ENCODE data around the gene APOL2.
A peak's percentile ranks its signal among the peaks of the same experiment; 100 is the strongest.
"Not testable (repeated sequence)": the region's sequence is repeated elsewhere in the genome, so short reads cannot be mapped to it uniquely, and the experiment has no call there.

The APOL2 gene

DNA sequence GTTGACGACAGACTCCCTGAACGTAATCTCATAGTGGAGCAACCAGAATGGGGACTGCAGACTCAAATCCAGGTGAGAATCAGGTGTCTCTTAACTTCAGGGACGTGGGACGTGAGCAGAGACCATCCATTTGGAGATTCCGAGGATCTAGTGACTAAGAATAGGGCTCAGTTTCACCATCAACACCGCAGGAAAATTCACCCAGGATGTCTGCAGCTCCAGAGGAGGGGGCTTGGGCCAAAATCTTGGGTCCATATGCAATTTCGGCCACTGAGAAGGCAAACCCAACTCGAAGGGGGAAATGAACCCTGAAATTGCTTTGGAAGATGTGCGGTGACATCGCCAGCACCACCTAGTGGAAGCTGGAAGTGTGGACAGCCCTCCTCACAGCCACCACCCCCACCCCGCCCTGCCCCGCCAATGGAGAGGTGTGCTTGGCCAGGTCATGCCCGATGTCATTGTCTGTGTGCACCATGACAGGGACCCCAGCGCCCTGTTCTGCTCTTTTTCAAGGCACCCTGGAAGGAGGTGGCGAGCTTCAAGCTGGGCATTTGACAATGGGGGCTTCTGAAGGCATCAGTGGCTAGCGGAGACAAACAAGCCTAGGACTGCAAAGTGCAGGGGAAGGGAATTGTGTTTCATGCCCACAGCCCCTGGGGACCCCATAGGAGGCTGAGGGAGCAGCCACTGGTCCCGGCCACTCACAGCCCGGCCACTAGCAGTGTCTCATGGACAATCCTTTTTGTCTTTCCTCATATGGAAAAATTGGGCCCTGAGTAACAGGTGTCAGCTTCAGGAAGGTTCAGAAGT lies 38.4 kb upstream of the APOL2 start:
- no CpG with 5 or more reads among the region's 18 CpGs for WGBS (ENCODE audit: extremely low coverage, insufficient coverage, low lambda C conversion rate)
- no peak overlapping the region for H3K18ac ChIP-seq (ENCODE audit: low read length)
- no peaks in the 10 kb centered on the region for H3K4me1 ChIP-seq (ENCODE audit: control insufficient read depth, low read depth, low read length)
- no peak overlapping the region for H3K4me2 ChIP-seq (ENCODE audit: low read length)
- no peaks in the 10 kb centered on the region for H3K79me1 ChIP-seq (ENCODE audit: low read length)
- DNase-seq = peak; percentile 81
- no peaks in the 10 kb centered on the region for H3K27me3 ChIP-seq (ENCODE audit: insufficient read depth, low read length, poor library complexity)
- no peak overlapping the region for H3K4ac ChIP-seq (ENCODE audit: low read depth, low read length)
- no peak overlapping the region for H3K23ac ChIP-seq (ENCODE audit: low read length)
- H2BK15ac ChIP-seq (replicated peaks; ENCODE audit: low read depth) = no peak overlapping the region
- no peak overlapping the region for H4K5ac ChIP-seq (ENCODE audit: low read length)
- no peak overlapping the region for H2AK5ac ChIP-seq (ENCODE audit: low read length)
- H3K36me3 ChIP-seq (ENCODE audit: control insufficient read depth, insufficient read depth, low read length) = peaks cover 8% of the 10 kb centered on the region
- H3K79me2 ChIP-seq (ENCODE audit: control insufficient read depth, insufficient read depth, low read length) = no peaks in the 10 kb centered on the region
- H3K56ac ChIP-seq (ENCODE audit: low read length) = no peak overlapping the region
- H3K27ac ChIP-seq (ENCODE audit: low read depth, low read length) = no peak overlapping the region
- H3K9ac ChIP-seq (ENCODE audit: low read length) = no peak overlapping the region
- H2BK5ac ChIP-seq (ENCODE audit: low read length) = no peak overlapping the region
- H4K8ac ChIP-seq (ENCODE audit: low read depth, low read length) = no peak overlapping the region
- no peak overlapping the region for H2BK120ac ChIP-seq (ENCODE audit: low read depth, low read length)
- no peak overlapping the region for H3K4me3 ChIP-seq (ENCODE audit: low read length)

DNA sequence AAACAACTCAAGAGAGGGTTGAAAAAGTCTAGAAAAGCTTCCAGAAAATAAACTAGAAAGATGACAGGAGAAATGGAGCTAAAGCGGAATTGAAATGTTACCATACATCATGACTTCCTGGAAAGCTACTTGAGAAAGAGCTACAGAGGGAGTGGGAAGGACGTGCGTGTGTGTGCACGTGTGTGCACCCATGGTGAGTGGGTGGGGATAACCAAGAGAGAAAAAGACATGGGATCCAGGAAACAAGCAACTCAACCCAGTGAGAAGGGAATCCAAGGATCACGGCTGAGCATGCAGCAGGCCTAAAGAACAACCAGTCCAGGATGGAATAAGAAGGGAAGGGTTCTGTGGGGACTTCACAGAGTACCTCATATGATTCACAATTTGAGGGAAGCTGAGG lies 35.2 kb upstream of the APOL2 start:
- Histone ChIP-seq H3K4me1 (ENCODE audit: control insufficient read depth, low read depth, low read length) (no peaks in the 10 kb centered on the region), H2BK5ac (ENCODE audit: low read length) (no peak overlapping the region), H3K18ac (ENCODE audit: low read length) (no peak overlapping the region), H3K79me1 (ENCODE audit: low read length) (no peaks in the 10 kb centered on the region), H3K27ac (ENCODE audit: low read depth, low read length) (no peak overlapping the region), H3K36me3 (ENCODE audit: control insufficient read depth, insufficient read depth, low read length) (no peaks in the 10 kb centered on the region), H4K8ac (ENCODE audit: low read depth, low read length) (no peak overlapping the region), H3K4me3 (ENCODE audit: low read length) (no peak overlapping the region), H3K27me3 (ENCODE audit: insufficient read depth, low read length, poor library complexity) (no peaks in the 10 kb centered on the region), H3K23ac (ENCODE audit: low read length) (no peak overlapping the region), H3K56ac (ENCODE audit: low read length) (no peak overlapping the region), H4K5ac (ENCODE audit: low read length) (no peak overlapping the region), H2BK120ac (ENCODE audit: low read depth, low read length) (no peak overlapping the region), H3K4me2 (ENCODE audit: low read length) (no peak overlapping the region), H3K79me2 (ENCODE audit: control insufficient read depth, insufficient read depth, low read length) (no peaks in the 10 kb centered on the region), H2BK15ac (replicated peaks; ENCODE audit: low read depth) (no peak overlapping the region), H3K9ac (ENCODE audit: low read length) (no peak overlapping the region), H2AK5ac (ENCODE audit: low read length) (no peak overlapping the region), H3K4ac (ENCODE audit: low read depth, low read length) (no peak overlapping the region)
- no peak for DNase-seq
- WGBS (ENCODE audit: extremely low coverage, insufficient coverage, low lambda C conversion rate) = no CpG with 5 or more reads among the region's 5 CpGs

DNA sequence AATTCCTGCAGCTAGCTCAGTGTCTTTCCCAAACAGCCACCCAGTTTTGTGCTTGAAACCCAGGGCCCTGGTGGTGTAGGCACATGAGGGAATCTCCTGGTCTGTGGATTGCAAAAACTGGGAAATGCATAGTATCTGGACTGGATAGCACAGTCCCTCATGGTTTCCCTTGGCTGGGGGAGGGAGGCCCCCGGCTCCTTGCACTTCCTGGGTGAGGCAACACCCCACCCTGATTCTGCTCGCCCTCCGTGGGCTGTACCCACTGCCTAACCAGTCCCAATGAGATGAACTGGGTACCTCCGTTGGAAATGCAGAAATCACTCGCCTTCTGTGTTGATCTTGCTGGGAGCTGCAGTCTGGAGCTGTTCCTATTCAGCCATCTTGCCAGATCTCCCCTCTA lies 32.6 kb upstream of the APOL2 start:
- no CpG with 5 or more reads among the region's 5 CpGs for WGBS (ENCODE audit: extremely low coverage, insufficient coverage, low lambda C conversion rate)
- not testable (repeated sequence) for H3K56ac ChIP-seq (ENCODE audit: low read length); H2BK120ac ChIP-seq (ENCODE audit: low read depth, low read length); H3K9ac ChIP-seq (ENCODE audit: low read length); H4K8ac ChIP-seq (ENCODE audit: low read depth, low read length); H4K5ac ChIP-seq (ENCODE audit: low read length); H3K23ac ChIP-seq (ENCODE audit: low read length); H3K79me1 ChIP-seq (ENCODE audit: low read length); H2BK15ac ChIP-seq (replicated peaks; ENCODE audit: low read depth); H3K4me3 ChIP-seq (ENCODE audit: low read length); H3K27ac ChIP-seq (ENCODE audit: low read depth, low read length); H3K4ac ChIP-seq (ENCODE audit: low read depth, low read length); DNase-seq; H2BK5ac ChIP-seq (ENCODE audit: low read length); H3K36me3 ChIP-seq (ENCODE audit: control insufficient read depth, insufficient read depth, low read length); H2AK5ac ChIP-seq (ENCODE audit: low read length); H3K27me3 ChIP-seq (ENCODE audit: insufficient read depth, low read length, poor library complexity); H3K4me1 ChIP-seq (ENCODE audit: control insufficient read depth, low read depth, low read length); H3K4me2 ChIP-seq (ENCODE audit: low read length); H3K18ac ChIP-seq (ENCODE audit: low read length); H3K79me2 ChIP-seq (ENCODE audit: control insufficient read depth, insufficient read depth, low read length)

DNA sequence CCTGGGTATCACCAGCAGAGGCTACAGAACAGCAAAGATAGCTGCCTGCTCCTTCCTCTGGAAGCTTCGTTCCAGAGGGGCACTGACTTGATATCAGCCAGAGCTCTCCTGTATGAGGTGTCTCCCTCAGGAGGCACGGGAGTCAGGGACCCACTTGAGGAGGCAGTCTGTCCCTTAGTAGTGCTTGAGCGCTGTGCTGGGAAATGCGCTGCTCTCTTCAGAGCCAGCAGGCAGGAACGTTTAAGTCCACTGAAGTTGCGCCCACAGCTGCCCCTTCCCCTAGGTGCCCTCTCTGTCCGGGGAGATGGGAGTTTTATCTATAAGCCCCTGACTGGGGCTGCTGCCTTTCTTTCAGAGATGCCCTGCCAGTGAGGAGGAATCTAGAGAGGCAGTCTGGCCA lies 31.9 kb upstream of the APOL2 start:
- H3K4ac ChIP-seq (ENCODE audit: low read depth, low read length); H3K27ac ChIP-seq (ENCODE audit: low read depth, low read length); H3K56ac ChIP-seq (ENCODE audit: low read length); H4K5ac ChIP-seq (ENCODE audit: low read length); H2AK5ac ChIP-seq (ENCODE audit: low read length); H3K4me1 ChIP-seq (ENCODE audit: control insufficient read depth, low read depth, low read length); H3K79me1 ChIP-seq (ENCODE audit: low read length); H2BK120ac ChIP-seq (ENCODE audit: low read depth, low read length); H3K36me3 ChIP-seq (ENCODE audit: control insufficient read depth, insufficient read depth, low read length); DNase-seq; H3K27me3 ChIP-seq (ENCODE audit: insufficient read depth, low read length, poor library complexity); H2BK15ac ChIP-seq (replicated peaks; ENCODE audit: low read depth); H3K9ac ChIP-seq (ENCODE audit: low read length); H3K23ac ChIP-seq (ENCODE audit: low read length); H4K8ac ChIP-seq (ENCODE audit: low read depth, low read length); H3K4me3 ChIP-seq (ENCODE audit: low read length); H2BK5ac ChIP-seq (ENCODE audit: low read length); H3K79me2 ChIP-seq (ENCODE audit: control insufficient read depth, insufficient read depth, low read length); H3K18ac ChIP-seq (ENCODE audit: low read length); H3K4me2 ChIP-seq (ENCODE audit: low read length): not testable (repeated sequence)
- no CpG with 5 or more reads among the region's 7 CpGs for WGBS (ENCODE audit: extremely low coverage, insufficient coverage, low lambda C conversion rate)

DNA sequence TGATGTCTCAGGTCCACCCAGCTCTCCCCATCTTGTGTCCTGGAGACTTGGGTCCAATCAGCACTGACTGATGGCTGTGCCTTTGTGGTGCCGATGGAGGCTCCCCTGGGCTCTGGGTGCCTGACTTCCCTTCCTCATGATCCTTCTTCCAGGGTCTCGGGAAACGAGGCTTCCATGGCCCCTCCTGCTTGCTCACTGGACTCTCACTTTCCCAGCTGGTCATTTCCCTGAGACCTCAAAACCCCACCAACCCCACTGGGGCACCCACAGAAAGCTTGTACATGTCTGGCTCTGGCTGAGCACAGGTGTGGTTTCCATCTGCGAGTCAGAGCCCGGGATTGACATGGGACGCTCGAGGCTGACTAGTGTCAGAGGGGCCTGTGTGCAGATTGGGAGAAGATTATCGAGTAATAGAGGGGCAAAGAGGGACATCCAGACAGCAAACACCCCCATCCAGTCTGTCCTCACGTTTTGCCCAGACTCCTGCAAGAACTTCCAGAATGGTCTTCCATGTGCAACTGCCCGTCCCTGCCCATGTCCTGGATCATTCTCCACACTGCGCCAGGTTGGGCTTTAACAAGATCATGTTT lies 28.7 kb upstream of the APOL2 start:
- Histone ChIP-seq H2BK120ac (ENCODE audit: low read depth, low read length) (no peak overlapping the region), H4K8ac (ENCODE audit: low read depth, low read length) (no peak overlapping the region), H2BK5ac (ENCODE audit: low read length) (no peak overlapping the region), H2AK5ac (ENCODE audit: low read length) (no peak overlapping the region), H3K79me1 (ENCODE audit: low read length) (no peaks in the 10 kb centered on the region), H3K18ac (ENCODE audit: low read length) (no peak overlapping the region), H3K23ac (ENCODE audit: low read length) (no peak overlapping the region), H3K9ac (ENCODE audit: low read length) (no peak overlapping the region), H3K4me1 (ENCODE audit: control insufficient read depth, low read depth, low read length) (no peaks in the 10 kb centered on the region), H3K36me3 (ENCODE audit: control insufficient read depth, insufficient read depth, low read length) (no peaks in the 10 kb centered on the region), H3K27ac (ENCODE audit: low read depth, low read length) (no peak overlapping the region), H2BK15ac (replicated peaks; ENCODE audit: low read depth) (no peak overlapping the region), H4K5ac (ENCODE audit: low read length) (no peak overlapping the region), H3K56ac (ENCODE audit: low read length) (no peak overlapping the region), H3K4ac (ENCODE audit: low read depth, low read length) (no peak overlapping the region), H3K4me2 (ENCODE audit: low read length) (no peak overlapping the region), H3K27me3 (ENCODE audit: insufficient read depth, low read length, poor library complexity) (no peaks in the 10 kb centered on the region), H3K79me2 (ENCODE audit: control insufficient read depth, insufficient read depth, low read length) (no peaks in the 10 kb centered on the region), H3K4me3 (ENCODE audit: low read length) (no peak overlapping the region)
- WGBS (ENCODE audit: extremely low coverage, insufficient coverage, low lambda C conversion rate) = no CpG with 5 or more reads among the region's 11 CpGs
- DNase-seq = no peak

DNA sequence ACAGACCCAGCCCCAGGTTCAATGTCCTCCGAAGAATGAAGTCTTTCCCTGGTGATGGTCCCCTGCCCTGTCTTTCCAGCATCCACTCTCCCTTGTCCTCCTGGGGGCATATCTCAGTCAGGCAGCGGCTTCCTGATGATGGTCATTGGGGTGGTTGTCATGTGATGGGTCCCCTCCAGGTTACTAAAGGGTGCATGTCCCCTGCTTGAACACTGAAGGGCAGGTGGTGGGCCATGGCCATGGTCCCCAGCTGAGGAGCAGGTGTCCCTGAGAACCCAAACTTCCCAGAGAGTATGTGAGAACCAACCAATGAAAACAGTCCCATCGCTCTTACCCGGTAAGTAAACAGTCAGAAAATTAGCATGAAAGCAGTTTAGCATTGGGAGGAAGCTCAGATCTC lies 27.7 kb upstream of the APOL2 start:
- Histone ChIP-seq H2AK5ac (ENCODE audit: low read length) (no peak overlapping the region), H3K27ac (ENCODE audit: low read depth, low read length) (no peak overlapping the region), H3K23ac (ENCODE audit: low read length) (no peak overlapping the region), H3K4me3 (ENCODE audit: low read length) (no peak overlapping the region), H3K4ac (ENCODE audit: low read depth, low read length) (no peak overlapping the region), H2BK5ac (ENCODE audit: low read length) (no peak overlapping the region), H4K8ac (ENCODE audit: low read depth, low read length) (no peak overlapping the region), H3K4me1 (ENCODE audit: control insufficient read depth, low read depth, low read length) (no peaks in the 10 kb centered on the region), H3K4me2 (ENCODE audit: low read length) (no peak overlapping the region), H2BK120ac (ENCODE audit: low read depth, low read length) (no peak overlapping the region), H3K18ac (ENCODE audit: low read length) (no peak overlapping the region), H2BK15ac (replicated peaks; ENCODE audit: low read depth) (no peak overlapping the region), H4K5ac (ENCODE audit: low read length) (no peak overlapping the region), H3K9ac (ENCODE audit: low read length) (no peak overlapping the region), H3K56ac (ENCODE audit: low read length) (no peak overlapping the region), H3K27me3 (ENCODE audit: insufficient read depth, low read length, poor library complexity) (no peaks in the 10 kb centered on the region), H3K79me2 (ENCODE audit: control insufficient read depth, insufficient read depth, low read length) (no peaks in the 10 kb centered on the region), H3K79me1 (ENCODE audit: low read length) (no peaks in the 10 kb centered on the region), H3K36me3 (ENCODE audit: control insufficient read depth, insufficient read depth, low read length) (no peaks in the 10 kb centered on the region)
- DNase-seq = no peak
- WGBS (ENCODE audit: extremely low coverage, insufficient coverage, low lambda C conversion rate) = no CpG with 5 or more reads among the region's 4 CpGs

All from mesendoderm (in vitro differentiated cells).